K562 (cell line): ENCODE measurements around the gene CORO6. TPM values are rescaled to one million over a fixed set of nuclear protein-coding genes. Genes with fewer than 3 reads are reported as not detected.
A peak's percentile ranks its signal among the peaks of the same experiment; 100 is the strongest.

Experiments
- BACH1 ChIP-seq: fragments of 200-800 bp; sonication (Bioruptor generic); IDR thresholded peaks from 2 replicates; pipeline ENCODE4 v1.6.1; 2016; ENCODE audit warnings: missing genetic modification characterization, missing compliant biosample characterization
- C11orf30 ChIP-seq: fragments of 450-650 bp; IDR thresholded peaks from 2 replicates; pipeline ENCODE4 v1.6.1; 2016; ENCODE audit warnings: low read depth, mild to moderate bottlenecking
- CBX3 ChIP-seq, 2 experiments: IDR thresholded peaks; 1 replicate in 1 of 2; 2 replicates in 1 of 2; pipeline ENCODE4 v1.6.1; 2012; ENCODE audit warnings: inconsistent platforms in 2 of 2, low read length in 2 of 2, borderline replicate concordance in 1 of 2, control low read depth in 1 of 2
- CTBP1 ChIP-seq: fragments of 450-650 bp; IDR thresholded peaks from 2 replicates; pipeline ENCODE4 v1.6.1; 2016; ENCODE audit warnings: borderline replicate concordance
- ELF4 ChIP-seq: fragments of 450-650 bp; formaldehyde crosslinking; IDR thresholded peaks from 2 replicates; pipeline ENCODE4 v1.4.0; 2022; ENCODE audit warnings: missing genetic modification characterization
- FOXK2 ChIP-seq, 2 experiments: fragments of 450-650 bp; IDR thresholded peaks in 1 of 2; conservative IDR thresholded peaks in 1 of 2; 2 replicates each; pipeline ENCODE4 v1.6.1; 2016; ENCODE audit warnings: low read depth in 2 of 2, mild to moderate bottlenecking in 1 of 2
- FOXM1 ChIP-seq, 2 experiments: fragments of 450-650 bp in 1 of 2; sonication (generic) in 1 of 2; formaldehyde crosslinking in 1 of 2; IDR thresholded peaks; 2 replicates each; pipeline versions ENCODE4 v1.6.1 to v1.9.0; 2017 to 2022; ENCODE audit warnings: low read depth in 2 of 2, mild to moderate bottlenecking in 2 of 2, missing genetic modification reagents in 1 of 2, moderate library complexity in 1 of 2
- FUS ChIP-seq: fragments of 200-400 bp; formaldehyde crosslinking; optimal IDR thresholded peaks from 2 replicates; pipeline ENCODE3; 2017; ENCODE audit warnings: low read depth, low read length
- GATAD2A ChIP-seq: fragments of 450-650 bp; IDR thresholded peaks from 2 replicates; pipeline ENCODE4 v1.6.1; 2017
- MAFF ChIP-seq: IDR thresholded peaks from 2 replicates; pipeline ENCODE4 v1.6.1; 2012; ENCODE audit warnings: low read length, improper control_type of control experiment
- MAFG ChIP-seq: fragments of 450-650 bp; conservative IDR thresholded peaks from 2 replicates; pipeline ENCODE4 v1.6.1; 2016; ENCODE audit warnings: missing genetic modification characterization, missing compliant biosample characterization
- MAFK ChIP-seq: IDR thresholded peaks from 2 replicates; pipeline ENCODE4 v1.6.1; 2011; ENCODE audit warnings: low read length, improper control_type of control experiment
- MTA2 ChIP-seq: fragments of 450-650 bp; IDR thresholded peaks from 2 replicates; pipeline ENCODE4 v1.6.1; 2016; ENCODE audit warnings: low read depth
- MTA3 ChIP-seq: fragments of 450-650 bp; formaldehyde crosslinking; IDR thresholded peaks from 2 replicates; pipeline ENCODE4 v1.6.1; 2017; ENCODE audit warnings: mild to moderate bottlenecking, borderline replicate concordance
- NFE2 ChIP-seq: IDR thresholded peaks from 2 replicates; pipeline ENCODE4 v1.6.1; 2014; ENCODE audit warnings: antibody characterized with exemption, low read depth
- NFIC ChIP-seq: fragments of 450-650 bp; IDR thresholded peaks from 2 replicates; pipeline ENCODE4 v1.6.1; 2017; ENCODE audit warnings: mild to moderate bottlenecking, inconsistent platforms
- PHF21A ChIP-seq: fragments of 450-650 bp; IDR thresholded peaks from 2 replicates; pipeline ENCODE4 v1.6.1; 2017; ENCODE audit warnings: low read depth, borderline replicate concordance
- RBM15 ChIP-seq: fragments of 200-400 bp; formaldehyde crosslinking; IDR thresholded peaks from 2 replicates; pipeline ENCODE4 v1.6.1; 2018; ENCODE audit warnings: mild to moderate bottlenecking, low read length, moderate library complexity; ENCODE audit not compliant: insufficient read depth
- SMAD4 ChIP-seq: fragments of 250-450 bp; sonication (Bioruptor Pico); conservative IDR thresholded peaks from 2 replicates; pipeline ENCODE4 v1.8.0; 2021; ENCODE audit warnings: inconsistent platforms, mild to moderate bottlenecking, moderate library complexity
- SMARCA4 ChIP-seq: fragments of 450-650 bp; IDR thresholded peaks from 2 replicates; pipeline ENCODE4 v1.6.1; 2016
- SMARCE1 ChIP-seq: fragments of 450-650 bp; IDR thresholded peaks from 2 replicates; pipeline ENCODE4 v1.7.1; 2016; ENCODE audit warnings: mild to moderate bottlenecking
- TEAD1 ChIP-seq, 2 experiments: fragments of 450-650 bp in 1 of 2; sonication (generic) in 1 of 2; formaldehyde crosslinking; IDR thresholded peaks; 2 replicates each; pipeline versions ENCODE4 v1.4.0 to v1.8.0; 2020 to 2022; ENCODE audit warnings: mild to moderate bottlenecking in 2 of 2, missing genetic modification reagents in 1 of 2
- TEAD4 ChIP-seq, 2 experiments: sonication (generic) in 1 of 2; formaldehyde crosslinking in 1 of 2; IDR thresholded peaks; 2 replicates each; pipeline versions ENCODE4 v1.6.1 to v1.8.0; 2012 to 2022; ENCODE audit warnings: borderline replicate concordance in 1 of 2, inconsistent platforms in 1 of 2, low read length in 1 of 2, mild to moderate bottlenecking in 1 of 2, missing genetic modification reagents in 1 of 2
- ZNF140 ChIP-seq: fragments of 250-450 bp; sonication (Bioruptor Pico); IDR thresholded peaks from 2 replicates; pipeline ENCODE4 v1.8.0; 2021; ENCODE audit warnings: moderate library complexity, mild to moderate bottlenecking, inconsistent platforms
- ZNF197 ChIP-seq: fragments of 200-800 bp; sonication (Bioruptor generic); IDR thresholded peaks from 2 replicates; pipeline ENCODE4 v1.6.1; 2016; ENCODE audit warnings: low read depth, missing genetic modification characterization, missing compliant biosample characterization
- ZNF436 ChIP-seq: fragments of 250-450, 450-650 bp; sonication (Bioruptor Pico); formaldehyde crosslinking; IDR thresholded peaks from 2 replicates; pipeline ENCODE4 v1.7.0; 2020; ENCODE audit warnings: mild to moderate bottlenecking
- polyA plus RNA-seq, 8 experiments: library from polyadenylated mRNA; depleted of rRNA in 4 of 8; stranded (reverse) in 5 of 8; unstranded in 3 of 8; fragments of >200 nt; fragmentation: Nextera tagmentation in 2 of 8; fragmentation: Illumina TruSeq in 1 of 8; extraction: Ambion mirVana in 2 of 8; extraction: Trizol in 1 of 8; gene quantifications; 2 replicates each; pipeline versions ENCODE4 v1.2.1 to v1.2.3, GENCODE V29; 2011 to 2014; ENCODE audit warnings: inconsistent platforms in 1 of 8, missing spikeins in 1 of 8
- total RNA-seq, 7 experiments: library from RNA; depleted of rRNA in 6 of 7; stranded (reverse); fragments of >200 nt in 6 of 7; fragmentation: Illumina TruSeq in 2 of 7; extraction: Trizol in 2 of 7; gene quantifications; 2 replicates each; pipeline versions ENCODE4 v1.2.1 to v1.2.3, GENCODE V29; 2011 to 2021; ENCODE audit warnings: low replicate concordance in 1 of 7
- TF ChIP-seq, protein P1 (sequence below), 2 experiments: fragments of 450-650 bp; IDR thresholded peaks; 2 replicates each; pipeline ENCODE4 v1.6.1; 2016
- TF ChIP-seq, protein P2 (sequence below): IDR thresholded peaks from 2 replicates; pipeline ENCODE4 v1.6.1; 2011; ENCODE audit warnings: borderline replicate concordance, low read depth, mild to moderate bottlenecking, moderate library complexity, low read length; ENCODE audit not compliant: insufficient read depth, poor library complexity, severe bottlenecking

Gene CORO6
- total and polyA plus RNA-seq, 9 of the 15 experiments (the other 6 are each of a cell fraction or from before 2014, with no cell fraction given) = 0.04 to 11.9 (median 2.4) TPM

DNA sequence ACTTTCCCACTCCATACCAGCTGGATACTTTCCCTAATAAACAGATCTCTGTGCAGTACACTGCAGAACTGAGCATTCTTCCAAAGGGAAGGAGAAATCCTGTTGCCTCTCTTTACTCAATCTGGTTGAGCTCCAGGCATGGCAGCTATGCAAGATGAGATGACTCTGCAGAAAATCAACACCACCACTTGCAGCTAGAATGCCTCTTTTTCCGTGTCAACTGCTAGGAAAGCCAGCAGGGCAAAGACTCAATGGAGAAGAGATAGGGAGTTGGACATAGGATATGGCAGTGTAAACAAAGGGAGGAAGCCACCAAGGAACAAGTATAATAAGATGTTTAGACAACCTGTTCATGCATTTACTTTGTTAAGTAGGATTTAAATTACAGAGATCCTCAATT is 40.4 kb upstream of the CORO6 start (continued):
- TF ChIP-seq SMARCE1 = peak; percentile 58; the same call in 1 of the 2 replicates
- peak; percentile 26; the same call in 1 of the 2 replicates for TF ChIP-seq MTA3
- peak; percentile 98 for TF ChIP-seq NFE2
- TF ChIP-seq ELF4 (CRISPR knock-in tag) = peak; percentile 71; the same call in 1 of the 2 replicates
- 0 out of 2 replicates have a peak, but pooled peaks have one; percentile 46 for TF ChIP-seq ZNF197
- no peak for TF ChIP-seq PHF21A
- peak; percentile 24; the same call in 1 of the 2 replicates for TF ChIP-seq NFIC
- no peak for TF ChIP-seq RBM15
- TF ChIP-seq TEAD4 (IDR thresholded peaks at IDR 0.05; ENCODE audit: low read length) = peak; percentile 52; the same call in 1 of the 2 replicates
- no peak for TF ChIP-seq TEAD4 (CRISPR knock-in tag; IDR thresholded peaks at IDR 0.05; ENCODE audit: borderline replicate concordance)
- TF ChIP-seq FOXM1 (IDR thresholded peaks at IDR 0.05; ENCODE audit: low read depth) = no peak
- TF ChIP-seq FOXM1 (CRISPR knock-in tag; IDR thresholded peaks at IDR 0.05; ENCODE audit: low read depth) = no peak
- TF ChIP-seq TEAD1 (CRISPR knock-in tag; IDR thresholded peaks at IDR 0.05) = no peak
- peak; percentile 93 for TF ChIP-seq MAFF
- TF ChIP-seq C11orf30 = peak; percentile 97
- TF ChIP-seq MTA2 = 0 out of 2 replicates have a peak, but pooled peaks have one; percentile 10
- TF ChIP-seq BACH1 (tag) = peak; percentile 62; the same call in 1 of the 2 replicates
- TF ChIP-seq CBX3 (IDR thresholded peaks at IDR 0.05; ENCODE audit: borderline replicate concordance in 1 of 2, low read length in 2 of 2) = no peak
- TF ChIP-seq, protein P1, sequence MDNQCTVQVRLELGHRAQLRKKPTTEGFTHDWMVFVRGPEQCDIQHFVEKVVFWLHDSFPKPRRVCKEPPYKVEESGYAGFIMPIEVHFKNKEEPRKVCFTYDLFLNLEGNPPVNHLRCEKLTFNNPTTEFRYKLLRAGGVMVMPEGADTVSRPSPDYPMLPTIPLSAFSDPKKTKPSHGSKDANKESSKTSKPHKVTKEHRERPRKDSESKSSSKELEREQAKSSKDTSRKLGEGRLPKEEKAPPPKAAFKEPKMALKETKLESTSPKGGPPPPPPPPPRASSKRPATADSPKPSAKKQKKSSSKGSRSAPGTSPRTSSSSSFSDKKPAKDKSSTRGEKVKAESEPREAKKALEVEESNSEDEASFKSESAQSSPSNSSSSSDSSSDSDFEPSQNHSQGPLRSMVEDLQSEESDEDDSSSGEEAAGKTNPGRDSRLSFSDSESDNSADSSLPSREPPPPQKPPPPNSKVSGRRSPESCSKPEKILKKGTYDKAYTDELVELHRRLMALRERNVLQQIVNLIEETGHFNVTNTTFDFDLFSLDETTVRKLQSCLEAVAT (IDR thresholded peaks at IDR 0.05) = no peak
- TF ChIP-seq, protein P2, sequence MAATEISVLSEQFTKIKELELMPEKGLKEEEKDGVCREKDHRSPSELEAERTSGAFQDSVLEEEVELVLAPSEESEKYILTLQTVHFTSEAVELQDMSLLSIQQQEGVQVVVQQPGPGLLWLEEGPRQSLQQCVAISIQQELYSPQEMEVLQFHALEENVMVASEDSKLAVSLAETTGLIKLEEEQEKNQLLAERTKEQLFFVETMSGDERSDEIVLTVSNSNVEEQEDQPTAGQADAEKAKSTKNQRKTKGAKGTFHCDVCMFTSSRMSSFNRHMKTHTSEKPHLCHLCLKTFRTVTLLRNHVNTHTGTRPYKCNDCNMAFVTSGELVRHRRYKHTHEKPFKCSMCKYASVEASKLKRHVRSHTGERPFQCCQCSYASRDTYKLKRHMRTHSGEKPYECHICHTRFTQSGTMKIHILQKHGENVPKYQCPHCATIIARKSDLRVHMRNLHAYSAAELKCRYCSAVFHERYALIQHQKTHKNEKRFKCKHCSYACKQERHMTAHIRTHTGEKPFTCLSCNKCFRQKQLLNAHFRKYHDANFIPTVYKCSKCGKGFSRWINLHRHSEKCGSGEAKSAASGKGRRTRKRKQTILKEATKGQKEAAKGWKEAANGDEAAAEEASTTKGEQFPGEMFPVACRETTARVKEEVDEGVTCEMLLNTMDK = no peak
- TF ChIP-seq MAFG (tag) = peak; percentile 97
- peak; percentile 48; the same call in 1 of the 2 replicates for TF ChIP-seq CTBP1
- no peak for TF ChIP-seq ZNF436
- no peak for TF ChIP-seq FUS
- TF ChIP-seq GATAD2A = peak; percentile 17; the same call in 1 of the 2 replicates
- peak; percentile 67 for TF ChIP-seq SMARCA4
- TF ChIP-seq ZNF140 (CRISPR knock-in tag) = no peak
- peak; percentile 51 to 70; a peak in 3 of 4 replicates for TF ChIP-seq FOXK2 (conservative IDR thresholded peaks at IDR 0.05 in 1 of 2, IDR thresholded peaks at IDR 0.05 in 1 of 2; ENCODE audit: low read depth in 2 of 2)
- TF ChIP-seq MAFK = peak; percentile 92
- TF ChIP-seq SMAD4 (CRISPR knock-in tag) = 0 out of 2 replicates have a peak, but pooled peaks have one; percentile 35
